Endothelial cell (in vitro differentiated cells): Measurements from ENCODE around the gene ZC3H6. TPM values are rescaled to one million over a fixed set of nuclear protein-coding genes. Genes with fewer than 3 reads are reported as not detected.

Experiments
- DNase-seq: peaks from one replicate; pipeline ENCODE4 v3.0.0; 2021; ENCODE audit warnings: low spot score
- H3K27ac Mint-ChIP-seq: one replicate; pipeline ENCODE4 v1.8.0; 2021; ENCODE audit warnings: mixed read lengths, inconsistent platforms; ENCODE audit not compliant: unreplicated experiment
- H3K27me3 Mint-ChIP-seq: one replicate; pipeline ENCODE4 v1.8.0; 2021; ENCODE audit warnings: mild to moderate bottlenecking, moderate library complexity, mixed read lengths, inconsistent platforms; ENCODE audit not compliant: unreplicated experiment
- H3K36me3 Mint-ChIP-seq: one replicate; pipeline ENCODE4 v1.8.0; 2021; ENCODE audit warnings: mild to moderate bottlenecking, low read depth, mixed read lengths, inconsistent platforms; ENCODE audit not compliant: unreplicated experiment
- H3K4me1 Mint-ChIP-seq: one replicate; pipeline ENCODE4 v1.8.0; 2021; ENCODE audit warnings: mild to moderate bottlenecking, mixed read lengths, inconsistent platforms; ENCODE audit not compliant: unreplicated experiment
- H3K4me3 Mint-ChIP-seq: one replicate; pipeline ENCODE4 v1.8.0; 2021; ENCODE audit warnings: mild to moderate bottlenecking, mixed read lengths, inconsistent platforms; ENCODE audit not compliant: unreplicated experiment
- H3K9me3 Mint-ChIP-seq: one replicate; pipeline ENCODE4 v1.8.0; 2021; ENCODE audit warnings: mixed read lengths, inconsistent platforms; ENCODE audit not compliant: unreplicated experiment
- CTCF ChIP-seq: fragments of 200-600 bp; sonication (generic); IDR thresholded peaks from one replicate; pipeline ENCODE4 v1.5.0; 2021; ENCODE audit warnings: antibody characterized with exemption; ENCODE audit not compliant: unreplicated experiment
- total RNA-seq: library from RNA; stranded (reverse); fragmentation: NEBNext Ultra II Directional; extraction: Animal tissue kit (Norgen Biotek cat#: 25700); gene quantifications from one replicate; pipeline ENCODE4 v1.2.1, GENCODE V29; 2021; ENCODE audit not compliant: unreplicated experiment

Gene ZC3H6
- total RNA-seq, 1 donor from 2014 or later = 6.8 TPM

GRCh38 chr2:112310906-112311305, 35.5 kb downstream of the ZC3H6 start:
- no peak for DNase-seq
- Mint-ChIP-seq H3K4me1 (no peaks in the 10 kb centered on the region), H3K27ac (no peak overlapping the region), H3K36me3 (no peaks in the 10 kb centered on the region), H3K9me3 (no peaks in the 10 kb centered on the region), H3K4me3 (no peak overlapping the region), H3K27me3 (no peaks in the 10 kb centered on the region)
- TF ChIP-seq CTCF = no peak

DNA sequence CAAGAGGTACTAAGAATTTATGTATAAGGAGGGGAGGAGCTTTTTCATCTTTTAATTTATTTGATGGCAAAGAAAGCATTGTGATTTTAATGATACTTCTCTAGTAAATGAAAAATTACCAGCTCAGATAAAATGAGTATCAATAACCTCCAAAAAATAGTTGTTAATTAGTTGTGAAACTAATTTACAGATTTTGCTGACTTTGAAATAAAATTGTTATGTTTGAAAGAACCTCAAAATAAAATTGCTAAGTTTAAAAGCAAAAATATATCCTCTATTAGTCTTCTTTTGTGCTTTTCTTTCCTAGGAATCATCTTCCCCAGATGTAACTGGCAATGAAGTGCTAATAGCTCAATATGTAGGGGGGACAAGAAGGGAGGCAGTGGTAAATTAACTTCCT, 36.5 kb downstream of the ZC3H6 start:
- Mint-ChIP-seq H3K9me3 (no peaks in the 10 kb centered on the region), H3K4me3 (no peak overlapping the region), H3K27ac (no peak overlapping the region), H3K4me1 (no peaks in the 10 kb centered on the region), H3K27me3 (no peaks in the 10 kb centered on the region), H3K36me3 (no peaks in the 10 kb centered on the region)
- no peak for DNase-seq
- TF ChIP-seq CTCF = no peak

GRCh38 chr2:112312821-112313220, 37.4 kb downstream of the ZC3H6 start:
- no peak for TF ChIP-seq CTCF
- no peaks in the 10 kb centered on the region for H3K9me3 Mint-ChIP-seq

DNA sequence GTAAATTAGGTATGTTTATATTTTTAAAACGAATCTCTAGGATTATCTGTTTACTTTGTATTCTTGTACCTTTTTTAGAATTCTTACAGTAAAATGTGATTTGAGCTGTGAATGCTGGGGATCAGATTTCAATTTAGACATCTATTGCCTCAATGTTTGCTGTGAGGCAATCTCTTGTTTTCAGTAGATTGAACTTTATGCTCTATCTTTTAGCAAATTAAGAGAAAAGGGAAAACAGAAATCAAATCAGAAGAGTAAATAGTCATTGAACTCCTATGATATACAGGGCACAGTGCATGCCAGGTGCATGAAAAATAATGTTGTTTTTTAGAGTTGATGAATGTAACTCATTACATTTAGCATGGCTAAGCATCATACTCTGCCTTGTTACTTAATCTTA, 39.5 kb downstream of the ZC3H6 start:
- no peak for TF ChIP-seq CTCF
- H3K4me3 Mint-ChIP-seq = no peak overlapping the region
- no peak overlapping the region for H3K27ac Mint-ChIP-seq
- H3K9me3 Mint-ChIP-seq = no peaks in the 10 kb centered on the region
- H3K4me1 Mint-ChIP-seq = no peaks in the 10 kb centered on the region
- no peaks in the 10 kb centered on the region for H3K27me3 Mint-ChIP-seq
- no peak for DNase-seq
- no peaks in the 10 kb centered on the region for H3K36me3 Mint-ChIP-seq

More at GRCh38 chr2:112312821-112313220, 37.4 kb downstream of the ZC3H6 start:
- no peak overlapping the region for H3K27ac Mint-ChIP-seq
- no peaks in the 10 kb centered on the region for H3K27me3 Mint-ChIP-seq
- no peaks in the 10 kb centered on the region for H3K36me3 Mint-ChIP-seq
- no peaks in the 10 kb centered on the region for H3K4me1 Mint-ChIP-seq
- no peak for DNase-seq
- no peak overlapping the region for H3K4me3 Mint-ChIP-seq

DNA sequence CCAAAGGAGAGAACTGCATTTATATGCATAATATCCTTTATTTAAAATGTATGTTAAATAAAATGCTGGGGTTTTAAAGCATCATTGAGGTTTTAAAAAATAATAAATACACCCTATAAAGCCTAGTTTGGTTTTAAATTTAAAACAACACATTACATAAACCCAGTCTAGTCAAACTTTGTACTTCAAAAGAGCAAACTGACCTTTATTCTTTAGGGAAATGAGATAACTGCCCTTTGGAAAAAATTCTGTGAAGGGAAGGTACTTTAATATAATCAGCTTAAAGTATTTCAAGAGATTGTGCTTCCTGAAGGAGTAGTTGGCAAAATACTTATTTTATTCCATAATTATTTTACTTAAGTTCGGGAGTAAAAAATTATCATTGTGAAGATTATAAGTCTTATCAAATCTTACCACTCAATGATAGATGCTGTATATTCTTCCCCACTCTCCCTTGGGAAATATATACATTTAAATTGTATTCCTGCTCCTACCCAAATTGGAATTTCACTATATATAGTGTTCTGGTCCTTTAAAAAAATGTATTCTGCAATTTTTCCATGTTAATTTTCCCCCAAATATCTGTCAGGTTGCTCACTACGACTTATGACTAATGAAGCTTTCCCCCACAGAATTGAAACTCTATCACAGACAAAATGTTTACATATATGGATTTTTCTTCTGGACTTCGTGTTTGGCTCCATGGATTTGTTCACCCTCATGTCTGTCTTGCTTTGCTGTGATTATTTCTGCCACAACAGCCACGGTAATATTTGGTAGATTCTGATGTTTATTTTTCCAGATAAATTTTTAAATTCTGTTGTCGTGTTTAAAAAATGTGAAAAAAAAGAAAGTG, 42.1 kb downstream of the ZC3H6 start:
- H3K27me3 Mint-ChIP-seq = no peaks in the 10 kb centered on the region
- no peaks in the 10 kb centered on the region for H3K36me3 Mint-ChIP-seq
- no peaks in the 10 kb centered on the region for H3K9me3 Mint-ChIP-seq
- TF ChIP-seq CTCF = no peak
- no peak overlapping the region for H3K4me3 Mint-ChIP-seq
- no peak for DNase-seq
- no peaks in the 10 kb centered on the region for H3K4me1 Mint-ChIP-seq
- H3K27ac Mint-ChIP-seq = no peak overlapping the region
